Activated naive CD4-positive, alpha-beta T cell (primary cell): Measurements from ENCODE around the gene LHFPL6.

Source experiments
- DNase-seq, 4 experiments: peaks; one replicate each; lab custom pipeline; 2025; lab: John Stamatoyannopoulos, UW

The LHFPL6 gene

GRCh38 chr13:39554371-39554770, 48.6 kb downstream of the LHFPL6 start:
- no peak for DNase-seq

- DNase-seq, result no peak
Observed at GRCh38 chr13:39552246-39552645, 50.7 kb downstream of the LHFPL6 start.

- DNase-seq, result no peak
Observed at GRCh38 chr13:39550931-39551330, 52.1 kb downstream of the LHFPL6 start.

GRCh38 chr13:39547108-39547507, 55.9 kb downstream of the LHFPL6 start:
- no peak for DNase-seq

GRCh38 chr13:39542361-39542760, 60.6 kb downstream of the LHFPL6 start:
- DNase-seq, result no peak

- DNase-seq, result no peak
Observed at GRCh38 chr13:39540929-39541605, 61.9 kb downstream of the LHFPL6 start.

GRCh38 chr13:39538816-39539790, 63.9 kb downstream of the LHFPL6 start:
- DNase-seq, result no peak

GRCh38 chr13:39536906-39537305, 66.1 kb downstream of the LHFPL6 start:
- DNase-seq, result no peak

GRCh38 chr13:39536274-39536673, 66.7 kb downstream of the LHFPL6 start:
- no peak for DNase-seq

GRCh38 chr13:39533651-39534150, 69.3 kb downstream of the LHFPL6 start:
- DNase-seq, result no peak

GRCh38 chr13:39531646-39532045, 71.3 kb downstream of the LHFPL6 start:
- no peak for DNase-seq

- no peak for DNase-seq
Observed at GRCh38 chr13:39530916-39531315, 72.1 kb downstream of the LHFPL6 start.

- no peak for DNase-seq
Observed at GRCh38 chr13:39528661-39528980, 74.4 kb downstream of the LHFPL6 start.

GRCh38 chr13:39527961-39528660, 74.9 kb downstream of the LHFPL6 start:
- DNase-seq, result no peak

- no peak for DNase-seq
Observed at GRCh38 chr13:39527301-39527700, 75.7 kb downstream of the LHFPL6 start.

GRCh38 chr13:39526499-39526898, 76.5 kb downstream of the LHFPL6 start:
- no peak for DNase-seq

- no peak for DNase-seq
Observed at GRCh38 chr13:39525506-39525905, 77.5 kb downstream of the LHFPL6 start.

GRCh38 chr13:39524795-39525194, 78.2 kb downstream of the LHFPL6 start:
- no peak for DNase-seq

GRCh38 chr13:39522329-39522728, 80.7 kb downstream of the LHFPL6 start:
- no peak for DNase-seq

- DNase-seq, result no peak
Observed at GRCh38 chr13:39521701-39522100, 81.3 kb downstream of the LHFPL6 start.

- no peak for DNase-seq
Observed at GRCh38 chr13:39516096-39516495, 86.9 kb downstream of the LHFPL6 start.

GRCh38 chr13:39515224-39515714, 87.7 kb downstream of the LHFPL6 start:
- no peak for DNase-seq
